HG02852 (cell line): ENCODE measurements around the gene RNF11.
"Not testable (repeated sequence)": the region's sequence is repeated elsewhere in the genome, so short reads cannot be mapped to it uniquely, and the experiment has no call there.

ENCODE experiments used
- ATAC-seq: cut with Tn5 transposase; IDR thresholded peaks from one replicate; pipeline ENCODE4 v1.9.1; 2021; ENCODE audit warnings: mild to moderate bottlenecking, moderate library complexity; ENCODE audit not compliant: unreplicated experiment

The RNF11 gene, protein sequence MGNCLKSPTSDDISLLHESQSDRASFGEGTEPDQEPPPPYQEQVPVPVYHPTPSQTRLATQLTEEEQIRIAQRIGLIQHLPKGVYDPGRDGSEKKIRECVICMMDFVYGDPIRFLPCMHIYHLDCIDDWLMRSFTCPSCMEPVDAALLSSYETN

GRCh38 chr1:51235673-51236530 lies at the start of gene RNF11:
RNF11 (plus strand) TSS chr1:51236273; CDS start chr1:51236757, 484 bp downstream.
- ATAC-seq, result peak; percentile 84

DNA sequence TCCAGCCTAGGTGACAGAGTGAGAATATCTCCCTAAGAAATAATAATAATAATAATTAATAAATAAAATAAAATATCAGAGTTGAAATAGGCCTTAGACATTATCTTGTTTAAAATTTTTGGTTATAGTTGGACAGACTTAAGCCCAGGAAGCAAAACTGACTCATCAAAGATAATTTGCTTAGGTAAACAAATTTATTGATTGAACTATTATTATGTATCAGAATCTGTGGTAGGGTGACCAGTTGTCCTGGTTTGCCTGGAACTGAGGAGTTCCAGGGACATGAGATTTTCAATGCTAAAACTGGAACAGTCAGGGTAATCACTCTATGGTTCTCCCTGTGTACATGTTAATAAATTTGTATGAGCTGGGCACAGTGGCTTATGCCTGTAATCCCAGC lies 47.8 kb upstream of the RNF11 start:
- ATAC-seq, result no peak

DNA sequence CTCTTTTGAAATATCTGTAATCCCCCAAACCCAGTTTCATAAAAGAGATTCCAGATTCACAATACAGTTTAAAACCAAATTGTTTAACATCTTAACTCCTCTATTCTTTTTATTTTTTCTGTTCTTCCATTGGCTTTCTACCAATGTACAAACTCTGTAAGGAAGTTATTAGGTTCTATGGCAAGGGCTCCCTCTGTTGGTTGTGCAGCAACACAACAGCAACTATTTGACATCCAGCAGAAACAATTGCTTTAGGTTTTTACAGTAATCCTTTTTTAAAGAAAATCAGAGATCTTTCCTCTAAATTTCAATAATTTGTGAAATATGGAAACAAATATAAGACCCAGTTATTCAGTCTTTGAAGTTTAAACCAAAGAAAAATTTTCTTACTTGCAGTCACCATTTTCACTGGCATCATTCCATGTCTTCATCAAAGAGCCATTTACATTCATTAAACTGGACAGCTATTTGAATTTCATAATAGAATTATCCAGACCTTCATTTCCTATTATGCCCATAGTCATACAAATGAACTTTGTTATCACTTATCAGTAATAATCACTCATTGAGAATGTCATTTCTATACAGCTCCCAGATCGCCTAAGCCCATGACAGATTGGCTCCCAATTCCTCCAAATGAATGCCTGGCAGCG lies 46.5 kb upstream of the RNF11 start:
- no peak for ATAC-seq

DNA sequence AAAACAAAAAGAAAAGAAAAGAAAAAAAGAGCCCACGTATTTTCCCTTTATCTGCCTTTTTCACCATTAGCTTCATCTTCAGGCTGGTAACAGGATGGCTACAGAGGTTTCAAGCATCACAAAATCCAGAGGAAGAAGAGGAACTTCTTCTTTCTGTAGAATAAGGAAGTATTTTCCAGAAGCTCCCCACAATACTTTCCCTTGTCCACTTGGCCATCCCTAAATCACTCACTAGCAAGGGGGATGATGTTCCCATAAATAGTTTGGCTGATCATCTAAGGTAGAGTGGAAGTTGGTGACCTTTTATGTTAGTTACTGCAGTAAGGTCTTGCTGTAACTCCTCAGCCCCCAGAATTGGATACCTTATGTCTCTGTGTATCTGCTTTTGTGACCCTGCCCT lies 45.1 kb upstream of the RNF11 start:
- no peak for ATAC-seq

GRCh38 chr1:51192213-51192843 lies 43.7 kb upstream of the RNF11 start:
- ATAC-seq, result no peak

- ATAC-seq, result no peak
Observed at GRCh38 chr1:51193564-51193963, 42.5 kb upstream of the RNF11 start.

DNA sequence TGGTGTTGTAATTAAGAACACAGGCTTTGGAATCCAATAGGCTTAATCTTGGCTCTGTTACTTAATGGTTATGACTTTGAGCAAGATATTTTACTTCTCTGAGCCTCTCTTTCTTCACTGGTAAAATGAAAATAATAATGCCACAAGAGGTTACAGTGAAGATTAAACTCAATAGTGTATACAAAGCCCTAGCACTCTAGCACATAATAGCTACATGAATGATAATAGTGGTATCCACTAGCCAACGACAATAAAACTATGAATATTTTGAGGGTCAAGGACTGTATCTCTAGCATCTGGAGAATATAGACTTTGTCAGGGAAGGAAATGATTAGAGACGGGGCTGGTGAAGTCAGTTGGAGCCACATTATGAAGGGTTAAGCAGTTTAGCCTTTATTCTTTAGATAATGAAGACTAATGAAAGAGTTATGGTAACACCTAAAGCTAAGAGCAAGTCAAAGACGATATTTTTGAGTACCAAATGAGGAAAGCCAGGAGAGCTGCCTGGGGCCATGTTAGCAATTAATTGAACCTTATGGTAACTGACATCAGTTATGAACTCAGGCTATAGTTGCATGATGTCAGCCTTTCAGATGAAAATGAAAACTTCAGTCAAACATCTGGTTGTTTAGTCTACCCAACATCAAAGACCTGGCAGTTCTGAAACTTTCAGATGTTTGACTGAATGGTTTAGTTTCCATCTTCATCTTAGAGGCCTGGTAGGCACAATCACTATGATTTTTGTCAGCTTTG lies 32.8 kb upstream of the RNF11 start:
- no peak for ATAC-seq

GRCh38 chr1:51203874-51204245 lies 32.2 kb upstream of the RNF11 start:
- ATAC-seq, result no peak

DNA sequence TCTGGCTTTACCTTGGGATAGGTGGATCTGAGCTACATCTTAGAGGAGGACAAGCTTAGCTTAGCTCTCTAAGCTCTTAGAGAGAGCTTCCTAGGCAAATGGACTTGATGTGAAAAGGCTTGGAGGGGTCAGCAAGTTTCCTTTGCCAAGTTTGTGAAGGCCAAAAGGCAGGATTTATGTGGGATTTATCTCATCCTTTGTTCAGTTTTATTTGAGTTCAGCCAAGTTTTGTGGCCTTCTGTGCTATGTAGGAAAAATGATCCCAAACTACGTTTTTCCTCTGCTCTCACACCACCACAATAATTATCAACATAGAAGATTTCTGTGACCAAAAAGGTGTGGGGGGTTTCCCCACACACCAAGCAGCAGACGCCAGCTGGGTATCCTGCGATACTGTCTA lies 26.0 kb upstream of the RNF11 start:
- ATAC-seq, result no peak

GRCh38 chr1:51210676-51211075 lies 25.4 kb upstream of the RNF11 start:
- no peak for ATAC-seq

DNA sequence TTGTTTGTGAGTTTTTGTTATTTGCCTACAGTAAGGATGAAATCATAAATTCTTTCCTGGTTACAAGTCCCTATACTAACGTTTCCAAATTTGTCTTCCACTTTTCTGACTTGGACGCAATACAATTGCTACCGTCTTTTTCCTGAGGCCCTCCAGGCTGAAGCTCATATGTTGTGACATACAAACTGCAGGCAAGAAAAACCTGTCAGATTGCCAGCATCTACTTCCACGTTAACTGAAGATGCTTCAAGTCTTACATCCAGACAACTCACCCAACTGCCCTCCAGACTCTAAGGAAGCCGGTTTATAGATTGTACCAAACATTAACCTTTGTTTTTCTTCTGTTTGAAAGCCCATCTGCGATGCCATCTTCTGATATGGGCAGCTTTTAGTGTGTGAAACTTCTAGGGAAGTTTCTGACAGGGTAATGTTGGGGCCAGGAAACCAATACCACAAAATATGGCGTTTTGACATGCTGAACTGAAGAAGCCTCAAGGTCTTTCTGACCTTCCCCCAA lies 21.4 kb upstream of the RNF11 start:
- ATAC-seq, result no peak

GRCh38 chr1:51215169-51215568 lies 20.9 kb upstream of the RNF11 start:
- ATAC-seq, result no peak

GRCh38 chr1:51216631-51217030 lies 19.4 kb upstream of the RNF11 start:
- no peak for ATAC-seq

DNA sequence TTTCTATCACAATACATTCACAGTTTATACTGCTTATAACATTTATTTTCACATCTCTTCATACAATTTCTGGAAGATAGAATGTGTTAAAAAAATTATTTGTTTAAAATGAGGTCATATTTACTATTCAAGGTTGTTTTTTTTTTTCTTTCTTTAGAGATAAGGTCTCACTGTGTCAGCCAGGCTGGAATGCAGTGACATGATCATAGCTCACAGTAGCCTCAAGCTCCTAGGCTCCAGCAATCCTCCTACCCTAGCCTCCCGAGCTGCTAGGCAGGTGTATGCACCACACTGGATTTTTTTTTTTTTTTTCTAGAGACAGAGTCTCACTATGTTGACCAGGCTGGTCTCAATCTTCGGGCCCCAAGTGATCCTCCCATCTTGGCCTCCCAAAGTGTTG lies 19.0 kb upstream of the RNF11 start:
- ATAC-seq, result no peak

GRCh38 chr1:51218570-51218969 lies 17.5 kb upstream of the RNF11 start:
- no peak for ATAC-seq

GRCh38 chr1:51219022-51219421 lies 17.1 kb upstream of the RNF11 start:
- no peak for ATAC-seq

- ATAC-seq, result not testable (repeated sequence)
Observed at GRCh38 chr1:51221529-51221928, 14.5 kb upstream of the RNF11 start.

- no peak for ATAC-seq
Observed at GRCh38 chr1:51222136-51222787, 13.8 kb upstream of the RNF11 start.

DNA sequence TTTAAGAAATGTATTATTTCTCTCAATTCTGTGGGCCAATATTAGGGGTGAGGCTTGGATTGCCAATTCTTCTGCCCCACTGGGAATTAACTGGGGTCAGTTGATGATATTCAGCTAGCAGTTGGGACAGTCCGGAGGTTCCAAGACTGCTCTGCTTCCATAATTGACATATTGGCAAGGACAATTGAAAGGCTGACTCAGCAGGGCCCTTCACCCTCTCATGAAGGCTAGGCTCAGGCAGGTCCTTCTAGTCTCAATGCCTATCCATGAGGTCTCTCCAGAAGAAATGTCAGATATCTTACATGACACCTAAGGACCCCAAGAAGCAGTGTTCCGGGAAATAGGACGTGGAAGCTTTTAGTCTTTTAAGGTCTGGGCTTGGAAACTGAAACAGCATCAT lies 13.3 kb upstream of the RNF11 start:
- ATAC-seq, result no peak

DNA sequence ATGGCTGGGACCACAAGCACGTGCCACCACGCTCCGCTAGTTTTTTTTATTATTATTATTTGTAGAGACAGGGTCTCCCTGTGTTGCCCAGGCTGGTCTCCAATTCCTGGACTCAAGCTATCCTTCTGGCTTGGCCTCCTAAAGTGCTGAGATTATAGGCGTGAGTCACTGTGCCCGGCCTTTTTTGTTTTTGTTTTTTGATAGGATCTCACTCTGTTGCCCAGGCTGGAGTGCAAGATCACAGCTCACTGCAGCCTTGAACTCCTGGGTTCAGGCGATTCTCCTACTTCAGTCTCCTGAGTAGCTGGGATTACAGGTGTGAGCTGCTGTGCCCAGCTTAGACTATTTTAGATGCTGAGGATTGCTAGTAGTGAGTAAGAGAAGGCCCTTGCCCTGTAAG lies 11.8 kb upstream of the RNF11 start:
- ATAC-seq, result no peak
